SJSA1 (cell line): ENCODE results near the gene FHIT. TPM values are rescaled to one million over a fixed set of nuclear protein-coding genes. Genes with fewer than 3 reads are reported as not detected.

ENCODE experiments used
- DNase-seq, 2 experiments: peaks; one replicate each; pipeline ENCODE4 v3.0.0-alpha.2; 2015 to 2020; ENCODE audit warnings: low spot score in 2 of 2, low read depth in 1 of 2
- H3K27ac ChIP-seq: fragments of 250-450 bp; sonication (Bioruptor Pico); 2 replicates; pipeline ENCODE4 v1.5.1; 2020; ENCODE audit warnings: mild to moderate bottlenecking, moderate library complexity
- H3K27me3 ChIP-seq: fragments of 250-450 bp; sonication (Bioruptor Pico); replicated peaks from 2 replicates; pipeline ENCODE4 v1.5.1; 2020; ENCODE audit warnings: mild to moderate bottlenecking, moderate library complexity
- H3K36me3 ChIP-seq: fragments of 250-450 bp; sonication (Bioruptor Pico); 2 replicates; pipeline ENCODE4 v1.5.1; 2020; ENCODE audit warnings: mild to moderate bottlenecking
- H3K4me1 ChIP-seq: fragments of 250-450 bp; sonication (Bioruptor Pico); replicated peaks from 2 replicates; pipeline ENCODE4 v1.6.1; 2021; ENCODE audit warnings: mild to moderate bottlenecking
- H3K4me3 ChIP-seq: fragments of 250-450 bp; sonication (Bioruptor Pico); 2 replicates; pipeline ENCODE4 v1.5.1; 2020; ENCODE audit warnings: mild to moderate bottlenecking
- H3K9me3 ChIP-seq: fragments of 250-450 bp; sonication (Bioruptor Pico); replicated peaks from 2 replicates; pipeline ENCODE4 v1.5.1; 2020; ENCODE audit warnings: mild to moderate bottlenecking
- total RNA-seq: library from RNA; depleted of rRNA; stranded (reverse); fragments of >200 nt; shearing (Covaris generic); gene quantifications from 2 replicates; pipeline ENCODE4 v1.2.3, GENCODE V29; 2014

Gene FHIT
- total RNA-seq, 1 experiment from 2014 or later, result not detected

- Histone ChIP-seq H3K27me3 (no peaks in the 10 kb centered on the region), H3K4me3 (no peak overlapping the region), H3K36me3 (no peaks in the 10 kb centered on the region), H3K4me1 (no peaks in the 10 kb centered on the region), H3K27ac (no peak overlapping the region), H3K9me3 (no peaks in the 10 kb centered on the region)
- DNase-seq, result no peak
These were observed 848.3 kb downstream of the FHIT start for GRCh38 chr3:60402931-60403330.

DNA sequence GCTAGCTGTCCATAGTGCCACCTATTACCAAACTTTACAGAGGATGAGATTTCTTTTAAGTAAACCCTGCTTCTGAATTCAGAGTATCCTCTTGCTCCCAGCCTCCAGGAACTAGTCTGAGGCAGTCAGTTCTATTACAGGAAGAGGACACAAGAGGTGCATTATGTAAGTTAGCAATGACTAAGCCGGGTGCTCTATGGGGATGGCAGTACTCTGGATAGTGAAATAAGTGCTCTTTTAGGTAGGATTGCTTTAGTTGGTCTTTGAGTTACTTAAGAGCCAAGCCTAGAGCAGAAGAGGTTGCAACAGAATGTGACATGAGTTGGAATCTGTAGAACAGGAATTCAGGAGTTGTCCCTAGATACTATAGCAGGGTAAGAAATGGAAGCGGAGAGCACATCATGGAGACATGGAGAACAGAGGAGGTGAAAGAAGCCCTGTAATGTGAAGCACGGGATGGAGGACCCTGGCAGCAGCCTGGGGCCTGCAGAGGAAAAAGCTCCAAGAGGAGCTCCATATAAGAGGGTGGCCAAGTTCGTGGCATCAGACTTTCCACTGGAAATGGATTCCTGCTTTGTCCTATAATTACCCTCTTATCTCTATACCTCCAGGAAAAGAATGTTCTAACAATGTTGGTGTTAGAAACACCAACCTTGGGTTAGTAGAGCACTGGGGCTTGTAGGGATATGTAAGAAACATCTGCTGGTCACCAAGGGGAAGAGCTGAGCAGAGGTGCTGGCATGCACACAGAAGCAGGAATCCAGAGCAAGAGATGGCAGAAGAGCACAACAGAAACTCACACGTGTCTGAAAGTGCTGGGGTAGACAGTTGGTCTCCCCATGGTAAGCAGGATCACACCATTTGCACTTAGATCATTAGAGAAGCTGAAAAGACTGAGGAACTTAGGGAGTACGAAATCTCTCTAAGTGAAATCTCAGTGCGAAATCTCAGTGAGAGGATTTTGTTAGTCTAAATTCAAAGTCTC, 851.1 kb downstream of the FHIT start:
- H3K4me3 ChIP-seq, result no peak overlapping the region
- no peaks in the 10 kb centered on the region for H3K27me3 ChIP-seq
- DNase-seq, result no peak
- no peaks in the 10 kb centered on the region for H3K9me3 ChIP-seq
- no peak overlapping the region for H3K27ac ChIP-seq
- H3K4me1 ChIP-seq, result no peaks in the 10 kb centered on the region
- H3K36me3 ChIP-seq, result no peaks in the 10 kb centered on the region

DNA sequence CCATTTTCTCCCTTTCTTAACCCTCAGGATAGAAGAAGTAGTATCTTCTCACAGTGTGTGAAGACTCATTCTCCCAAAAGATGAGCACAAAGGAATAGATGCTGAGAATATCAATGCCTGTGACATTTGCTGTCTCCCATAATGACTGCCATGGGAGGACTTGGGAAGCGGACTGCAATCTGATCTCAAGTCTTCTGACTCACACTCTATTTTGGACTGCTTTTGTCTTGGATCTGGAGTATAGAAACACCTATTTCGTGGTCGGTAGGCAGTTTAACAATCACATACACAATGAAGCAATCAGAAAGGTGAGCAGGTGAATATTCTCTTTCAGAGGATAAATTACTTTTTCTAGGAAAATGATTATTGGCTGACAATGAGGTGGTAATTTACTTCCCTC, 852.0 kb downstream of the FHIT start:
- no peaks in the 10 kb centered on the region for H3K4me1 ChIP-seq
- H3K9me3 ChIP-seq, result no peaks in the 10 kb centered on the region
- no peak overlapping the region for H3K4me3 ChIP-seq
- no peak for DNase-seq
- no peak overlapping the region for H3K27ac ChIP-seq
- H3K27me3 ChIP-seq, result no peaks in the 10 kb centered on the region
- H3K36me3 ChIP-seq, result no peaks in the 10 kb centered on the region

DNA sequence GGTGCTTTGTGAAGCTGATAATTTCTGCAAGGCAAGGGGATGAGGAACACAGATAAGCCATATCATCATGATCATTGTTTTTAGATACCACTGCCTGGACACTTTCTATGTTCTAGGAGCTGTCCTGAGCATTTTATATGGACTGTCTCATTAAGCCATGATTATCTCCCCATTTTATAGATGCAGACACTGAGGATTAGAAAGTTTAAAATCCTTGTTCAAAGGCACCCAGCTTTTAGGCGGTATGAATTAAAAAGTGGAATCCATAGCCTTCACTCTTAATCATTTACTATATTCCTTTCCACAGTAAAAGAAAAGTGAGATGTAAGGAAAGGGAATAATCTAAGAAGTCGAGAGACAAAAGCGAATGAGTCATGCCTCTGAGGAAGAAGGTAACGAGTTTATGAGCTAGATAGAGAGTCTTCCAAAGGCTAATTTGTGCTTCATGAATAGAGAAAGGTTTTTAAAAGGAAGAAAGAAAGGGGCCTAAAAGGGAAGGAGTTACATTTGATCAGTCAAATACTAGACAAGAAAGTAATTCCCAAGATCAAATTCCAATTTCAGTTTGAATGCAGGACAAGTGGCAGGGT, 856.0 kb downstream of the FHIT start:
- Histone ChIP-seq H3K4me3 (no peak overlapping the region), H3K9me3 (no peaks in the 10 kb centered on the region), H3K4me1 (no peaks in the 10 kb centered on the region), H3K36me3 (no peaks in the 10 kb centered on the region), H3K27ac (no peak overlapping the region), H3K27me3 (no peaks in the 10 kb centered on the region)
- DNase-seq, result no peak

- Histone ChIP-seq H3K27me3 (no peaks in the 10 kb centered on the region), H3K9me3 (no peaks in the 10 kb centered on the region), H3K27ac (no peak overlapping the region), H3K4me1 (no peaks in the 10 kb centered on the region), H3K4me3 (no peak overlapping the region), H3K36me3 (no peaks in the 10 kb centered on the region)
- no peak for DNase-seq
These were observed 857.3 kb downstream of the FHIT start for GRCh38 chr3:60393946-60394345.

GRCh38 chr3:60392501-60392900, 858.8 kb downstream of the FHIT start:
- H3K27ac ChIP-seq, result no peak overlapping the region
- H3K27me3 ChIP-seq, result no peaks in the 10 kb centered on the region
- no peaks in the 10 kb centered on the region for H3K36me3 ChIP-seq
- DNase-seq, result no peak
- no peaks in the 10 kb centered on the region for H3K4me1 ChIP-seq
- no peaks in the 10 kb centered on the region for H3K9me3 ChIP-seq
- no peak overlapping the region for H3K4me3 ChIP-seq

DNA sequence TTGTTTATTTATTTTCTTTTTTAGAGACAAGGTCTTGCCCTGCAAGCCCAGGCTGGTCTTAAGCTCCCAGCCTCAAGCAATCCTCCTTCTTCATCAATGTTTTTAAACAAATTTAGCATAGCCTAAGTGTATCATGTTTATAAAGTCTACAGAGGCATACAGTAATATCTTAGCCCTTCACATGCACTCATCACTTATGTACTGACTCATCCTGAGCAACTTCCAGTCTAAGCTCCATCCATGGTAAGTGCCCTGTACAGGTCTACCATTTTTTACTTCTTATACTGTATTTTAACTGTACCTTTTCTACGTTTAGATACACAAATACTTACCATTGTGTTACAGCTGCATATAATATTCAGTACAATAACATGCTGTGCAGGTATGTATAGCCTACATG, 860.0 kb downstream of the FHIT start:
- Histone ChIP-seq H3K36me3 (no peaks in the 10 kb centered on the region), H3K27ac (no peak overlapping the region), H3K4me3 (no peak overlapping the region), H3K4me1 (no peaks in the 10 kb centered on the region), H3K27me3 (no peaks in the 10 kb centered on the region), H3K9me3 (no peaks in the 10 kb centered on the region)
- DNase-seq, result no peak

GRCh38 chr3:60388731-60389130, 862.5 kb downstream of the FHIT start:
- Histone ChIP-seq H3K27me3 (no peaks in the 10 kb centered on the region), H3K27ac (no peak overlapping the region), H3K4me1 (no peaks in the 10 kb centered on the region), H3K36me3 (no peaks in the 10 kb centered on the region), H3K9me3 (no peaks in the 10 kb centered on the region), H3K4me3 (no peak overlapping the region)
- DNase-seq, result no peak

- Histone ChIP-seq H3K4me1 (no peaks in the 10 kb centered on the region), H3K27me3 (no peaks in the 10 kb centered on the region), H3K27ac (no peak overlapping the region), H3K9me3 (no peaks in the 10 kb centered on the region), H3K4me3 (no peak overlapping the region), H3K36me3 (no peaks in the 10 kb centered on the region)
- DNase-seq, result no peak
These were observed 864.9 kb downstream of the FHIT start for GRCh38 chr3:60386306-60386705.

- H3K4me1 ChIP-seq, result no peaks in the 10 kb centered on the region
- H3K36me3 ChIP-seq, result no peaks in the 10 kb centered on the region
- H3K4me3 ChIP-seq, result no peak overlapping the region
- H3K27ac ChIP-seq, result no peak overlapping the region
- H3K9me3 ChIP-seq, result no peaks in the 10 kb centered on the region
- no peak for DNase-seq
- no peaks in the 10 kb centered on the region for H3K27me3 ChIP-seq
These were observed 866.9 kb downstream of the FHIT start for GRCh38 chr3:60384341-60384740.

DNA sequence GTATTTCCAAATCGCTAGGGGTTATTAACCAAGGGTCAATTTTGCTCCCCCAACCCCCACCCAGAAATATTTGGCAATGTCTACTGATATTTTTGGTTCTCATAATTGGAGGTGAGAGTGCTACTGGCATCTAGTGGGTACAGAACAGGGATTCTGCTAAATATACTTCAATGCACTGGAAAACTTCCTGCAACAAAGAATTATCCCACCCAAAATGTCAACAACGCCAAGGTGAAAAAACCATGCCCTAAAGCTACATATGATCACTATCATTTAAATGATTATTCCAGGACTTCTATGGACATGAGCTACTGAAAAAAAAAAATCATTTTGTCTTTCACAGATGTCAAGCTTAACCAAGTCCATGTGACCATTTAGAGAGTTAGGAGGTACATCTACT, 867.9 kb downstream of the FHIT start:
- Histone ChIP-seq H3K27me3 (no peaks in the 10 kb centered on the region), H3K36me3 (no peaks in the 10 kb centered on the region), H3K4me1 (no peaks in the 10 kb centered on the region), H3K9me3 (no peaks in the 10 kb centered on the region), H3K27ac (no peak overlapping the region), H3K4me3 (no peak overlapping the region)
- DNase-seq, result no peak

DNA sequence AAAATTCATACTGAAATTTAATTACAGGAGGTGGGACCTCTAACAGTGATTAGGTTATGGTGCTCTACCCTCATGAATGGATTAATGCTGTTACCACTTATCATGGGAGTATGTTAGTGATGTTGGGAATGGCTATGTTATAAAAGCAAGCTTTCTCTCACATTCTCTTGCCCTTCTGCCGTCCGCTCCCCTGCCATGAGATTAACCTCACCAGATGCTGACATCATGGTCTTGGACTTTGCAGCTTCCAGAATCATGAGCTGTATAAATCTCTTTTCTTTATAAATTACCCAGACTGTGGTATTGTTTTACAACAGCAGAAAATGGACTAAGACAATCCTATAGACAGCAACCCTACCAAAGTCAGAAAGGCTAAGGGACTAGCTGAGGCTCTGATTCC, 884.8 kb downstream of the FHIT start:
- Histone ChIP-seq H3K4me3 (no peak overlapping the region), H3K27me3 (no peaks in the 10 kb centered on the region), H3K27ac (no peak overlapping the region), H3K36me3 (no peaks in the 10 kb centered on the region), H3K9me3 (no peaks in the 10 kb centered on the region), H3K4me1 (no peaks in the 10 kb centered on the region)
- no peak for DNase-seq

GRCh38 chr3:60365360-60365759, 885.9 kb downstream of the FHIT start:
- H3K36me3 ChIP-seq, result no peaks in the 10 kb centered on the region
- H3K4me3 ChIP-seq, result no peak overlapping the region
- no peak overlapping the region for H3K27ac ChIP-seq
- H3K4me1 ChIP-seq, result no peaks in the 10 kb centered on the region
- no peak for DNase-seq
- no peaks in the 10 kb centered on the region for H3K27me3 ChIP-seq
- no peaks in the 10 kb centered on the region for H3K9me3 ChIP-seq

- Histone ChIP-seq H3K9me3 (no peaks in the 10 kb centered on the region), H3K27ac (no peak overlapping the region), H3K27me3 (no peaks in the 10 kb centered on the region), H3K4me3 (no peak overlapping the region), H3K4me1 (no peaks in the 10 kb centered on the region), H3K36me3 (no peaks in the 10 kb centered on the region)
- no peak for DNase-seq
These were observed 886.8 kb downstream of the FHIT start for GRCh38 chr3:60364475-60364874.
